OCI-LY1 (cell line): ENCODE data around the gene NPHP3.
"Not testable (repeated sequence)": the region's sequence is repeated elsewhere in the genome, so short reads cannot be mapped to it uniquely, and the experiment has no call there.

Experiments used
- H2AFZ ChIP-seq: fragments of 200-600 bp; sonication (generic), shearing (Covaris generic); 2 replicates; pipeline ENCODE4 v1.6.0; 2014; ENCODE audit warnings: antibody characterized with exemption, mild to moderate bottlenecking, low read length
- H3F3A ChIP-seq: fragments of 200-600 bp; sonication (generic), shearing (Covaris generic); 2 replicates; pipeline ENCODE4 v1.6.0; 2014; ENCODE audit warnings: mild to moderate bottlenecking, antibody characterized with exemption, low read length, moderate library complexity; ENCODE audit not compliant: insufficient read depth
- H3K27ac ChIP-seq: fragments of 200-600 bp; sonication (generic); 2 replicates; pipeline ENCODE4 v1.5.1; 2014; ENCODE audit warnings: low read length, mixed run types, mild to moderate bottlenecking, low read depth; ENCODE audit not compliant: poor library complexity, severe bottlenecking
- H3K27me3 ChIP-seq: fragments of 200-600 bp; sonication (generic); 2 replicates; pipeline ENCODE4 v1.6.0; 2014; ENCODE audit warnings: antibody characterized with exemption, mild to moderate bottlenecking, low read length, moderate library complexity; ENCODE audit not compliant: insufficient read depth
- H3K36me3 ChIP-seq: fragments of 200-600 bp; sonication (generic); 2 replicates; pipeline ENCODE4 v1.6.1; 2014; ENCODE audit warnings: mild to moderate bottlenecking, antibody characterized with exemption, low read length, moderate library complexity, mixed read lengths; ENCODE audit not compliant: insufficient read depth
- H3K4me1 ChIP-seq: fragments of 200-600 bp; sonication (generic); 2 replicates; pipeline ENCODE4 v1.5.1; 2014; ENCODE audit warnings: mild to moderate bottlenecking, low read length, moderate library complexity; ENCODE audit not compliant: insufficient read depth, severe bottlenecking
- H3K4me2 ChIP-seq: fragments of 200-600 bp; sonication (generic), shearing (Covaris generic); 2 replicates; pipeline ENCODE4 v1.6.1; 2014; ENCODE audit warnings: low read length
- H3K4me3 ChIP-seq: fragments of 200-600 bp; sonication (generic); 2 replicates; pipeline ENCODE4 v1.5.1; 2014; ENCODE audit warnings: low read length, low read depth, mild to moderate bottlenecking, mixed read lengths; ENCODE audit not compliant: poor library complexity, severe bottlenecking
- H3K79me2 ChIP-seq: fragments of 200-600 bp; shearing (Covaris generic); 2 replicates; pipeline ENCODE4 v1.6.1; 2016; ENCODE audit warnings: mixed run types, low read length, mixed read lengths; ENCODE audit not compliant: insufficient read depth
- H3K9ac ChIP-seq: fragments of 200-600 bp; sonication (generic), shearing (Covaris generic); 2 replicates; pipeline ENCODE4 v1.6.1; 2014; ENCODE audit warnings: mild to moderate bottlenecking, low read length, mixed read lengths
- H3K9me2 ChIP-seq: fragments of 200-600 bp; sonication (generic), shearing (Covaris generic); 2 replicates; pipeline ENCODE4 v1.6.1; 2014; ENCODE audit warnings: low read depth, mild to moderate bottlenecking, low read length, mixed read lengths
- H3K9me3 ChIP-seq: fragments of 200-600 bp; shearing (Covaris generic); 2 replicates; pipeline ENCODE4 v1.6.1; 2014; ENCODE audit warnings: low read length, mixed read lengths
- H4K20me1 ChIP-seq: fragments of 200-600 bp; sonication (generic), shearing (Covaris generic); 2 replicates; pipeline ENCODE4 v1.6.0; 2016; ENCODE audit warnings: mild to moderate bottlenecking, low read length; ENCODE audit not compliant: insufficient read depth
- CTCF ChIP-seq: fragments of 200-600 bp; sonication (generic), shearing (Covaris generic); IDR thresholded peaks from 2 replicates; pipeline ENCODE4 v1.5.1; 2017; ENCODE audit warnings: mild to moderate bottlenecking, antibody characterized with exemption, low read length, moderate library complexity, mixed read lengths
- EZH2 ChIP-seq: fragments of 200-600 bp; sonication (generic), shearing (Covaris generic); IDR thresholded peaks from 2 replicates; pipeline ENCODE4 v1.8.0; 2017; ENCODE audit warnings: borderline replicate concordance, mixed run types, mild to moderate bottlenecking, antibody characterized with exemption, low read length, moderate library complexity, mixed read lengths

The NPHP3 gene

DNA sequence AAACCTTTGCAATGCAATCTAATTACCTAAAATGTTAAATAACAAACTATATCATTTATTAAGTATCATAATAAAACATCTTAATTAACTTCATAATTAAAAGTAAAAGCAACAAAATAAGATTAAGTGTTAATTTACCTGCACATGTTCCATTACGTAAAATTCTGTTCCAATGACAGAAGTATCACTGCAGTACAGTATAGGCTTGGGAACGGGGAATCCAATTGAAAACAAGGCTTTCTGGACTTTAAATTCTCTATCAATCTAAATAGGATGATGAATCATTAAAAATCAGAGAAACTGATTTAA, 79.7 kb downstream of the NPHP3 start:
- peaks cover 18% of the 10 kb centered on the region; the same call in 1 of the 2 replicates for H3K36me3 ChIP-seq
- H4K20me1 ChIP-seq = no peaks in the 10 kb centered on the region
- no peak overlapping the region for H3K9ac ChIP-seq
- H3K27ac ChIP-seq = no peak overlapping the region
- no peaks in the 10 kb centered on the region for H3K9me2 ChIP-seq
- TF ChIP-seq CTCF (no peak; the same call in 1 of the 2 replicates), EZH2 (no peak)
- no peak overlapping the region for H3K4me2 ChIP-seq
- no peaks in the 10 kb centered on the region for H3K27me3 ChIP-seq
- no peak overlapping the region for H3K4me3 ChIP-seq
- H3F3A ChIP-seq = no peaks in the 10 kb centered on the region
- no peak overlapping the region for H2AFZ ChIP-seq
- no peaks in the 10 kb centered on the region for H3K79me2 ChIP-seq
- no peaks in the 10 kb centered on the region for H3K9me3 ChIP-seq
- H3K4me1 ChIP-seq = no peaks in the 10 kb centered on the region

DNA sequence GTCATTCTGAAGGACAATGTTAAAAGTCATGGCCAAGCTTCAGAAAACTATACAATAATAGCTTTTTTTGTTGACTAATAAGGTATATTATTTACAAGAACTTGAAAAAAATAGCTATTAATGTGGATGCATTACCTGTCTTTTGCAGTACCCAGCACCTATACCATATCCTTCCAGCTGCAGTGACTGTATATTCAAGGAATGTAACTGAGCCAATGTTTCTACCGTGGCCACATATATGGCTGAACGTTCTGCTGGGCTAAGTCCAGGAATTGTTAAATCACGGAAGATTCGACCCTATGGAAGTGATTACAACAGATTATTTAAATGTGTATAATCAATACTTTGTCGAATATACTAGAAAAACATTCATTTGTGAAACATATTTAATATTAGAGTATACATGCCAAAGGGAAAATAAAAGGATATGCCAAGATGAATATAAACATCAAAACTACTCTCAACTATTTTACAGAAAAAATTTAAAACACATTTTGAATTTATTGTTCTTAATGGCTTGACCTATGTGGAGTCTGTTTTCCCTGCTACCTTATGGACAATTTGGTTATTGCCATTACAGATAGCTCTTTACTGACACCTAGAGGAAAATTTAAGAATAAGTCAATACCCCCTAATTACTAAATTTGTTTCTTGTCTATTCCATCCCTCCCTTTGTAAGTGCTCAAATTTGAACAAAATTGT, 80.2 kb downstream of the NPHP3 start:
- H3K4me2 ChIP-seq = no peak overlapping the region
- no peak overlapping the region for H3K4me3 ChIP-seq
- no peaks in the 10 kb centered on the region for H3K9me3 ChIP-seq
- H3K4me1 ChIP-seq = no peaks in the 10 kb centered on the region
- no peaks in the 10 kb centered on the region for H3K27me3 ChIP-seq
- no peaks in the 10 kb centered on the region for H4K20me1 ChIP-seq
- H3F3A ChIP-seq = no peaks in the 10 kb centered on the region
- H3K9ac ChIP-seq = no peak overlapping the region
- H2AFZ ChIP-seq = no peak overlapping the region
- H3K36me3 ChIP-seq = peaks cover 22% of the 10 kb centered on the region; the same call in 1 of the 2 replicates
- H3K9me2 ChIP-seq = no peaks in the 10 kb centered on the region
- TF ChIP-seq EZH2 (no peak), CTCF (peak; percentile 75)
- no peaks in the 10 kb centered on the region for H3K79me2 ChIP-seq
- no peak overlapping the region for H3K27ac ChIP-seq

DNA sequence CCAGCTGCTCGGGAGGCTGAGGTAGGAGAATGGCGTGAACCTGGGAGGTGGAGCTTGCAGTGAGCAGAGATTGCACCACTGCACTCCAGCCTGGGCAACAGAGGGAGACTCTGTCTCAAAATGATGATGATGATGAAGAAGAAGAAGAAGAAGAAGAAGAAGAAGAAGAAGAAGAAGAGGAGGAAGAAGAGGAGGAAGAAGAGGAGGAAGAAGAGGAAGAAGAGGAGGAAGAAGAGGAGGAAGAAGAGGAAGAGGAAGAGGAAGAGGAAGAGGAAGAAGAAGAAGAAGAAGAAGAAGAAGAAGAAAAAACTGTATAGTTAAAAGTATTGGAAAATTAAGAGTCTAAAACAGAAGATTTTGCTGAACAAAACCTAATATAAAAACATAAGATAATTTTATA, 80.8 kb downstream of the NPHP3 start:
- not testable (repeated sequence) for H3K27me3 ChIP-seq, H3F3A ChIP-seq, H3K4me3 ChIP-seq, H4K20me1 ChIP-seq, H3K4me2 ChIP-seq, H3K9ac ChIP-seq, H3K9me3 ChIP-seq, H3K4me1 ChIP-seq, H3K79me2 ChIP-seq, H2AFZ ChIP-seq, H3K9me2 ChIP-seq, H3K27ac ChIP-seq
- H3K36me3 ChIP-seq = peaks cover 22% of the 10 kb centered on the region; the same call in 1 of the 2 replicates

DNA sequence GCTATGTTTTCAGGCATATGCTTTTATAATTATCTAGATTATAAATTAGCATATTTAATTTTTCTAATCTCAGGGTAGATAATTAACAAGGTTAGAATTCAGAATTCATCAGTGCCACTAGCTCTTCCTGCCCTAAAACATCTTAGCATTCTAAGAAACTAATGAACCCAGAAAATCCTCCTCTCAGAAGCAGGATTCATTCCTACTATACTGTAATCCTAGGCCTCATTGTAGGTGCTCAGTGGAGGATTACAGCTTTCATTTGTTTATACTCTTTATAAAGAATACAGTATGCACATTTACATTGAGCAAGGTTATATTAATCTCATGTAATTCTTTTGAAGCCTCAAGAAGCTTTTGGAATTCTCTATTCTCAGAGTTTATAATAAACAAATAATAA, 83.5 kb downstream of the NPHP3 start:
- Histone ChIP-seq H3K27ac (no peak overlapping the region), H3K27me3 (no peaks in the 10 kb centered on the region), H3K4me1 (no peaks in the 10 kb centered on the region), H3K4me3 (no peak overlapping the region), H3K9me2 (peaks cover 4% of the 10 kb centered on the region; the same call in 1 of the 2 replicates), H3K9ac (no peak overlapping the region), H3K36me3 (peaks cover 22% of the 10 kb centered on the region; the same call in 1 of the 2 replicates), H3K9me3 (no peaks in the 10 kb centered on the region), H3K4me2 (no peak overlapping the region), H2AFZ (no peak overlapping the region), H4K20me1 (no peaks in the 10 kb centered on the region), H3K79me2 (no peaks in the 10 kb centered on the region), H3F3A (no peaks in the 10 kb centered on the region)
- TF ChIP-seq EZH2 (no peak), CTCF (no peak)
